SH-SY5Y (cell line): Measurements from ENCODE around the gene PAGE4.

ENCODE experiments used
- GATA2 ChIP-seq: IDR thresholded peaks from 2 replicates; pipeline ENCODE4 v1.6.1; 2011; ENCODE audit warnings: mild to moderate bottlenecking, low read depth, low read length
- GATA3 ChIP-seq: IDR thresholded peaks from 2 replicates; pipeline ENCODE4 v1.6.1; 2011; ENCODE audit warnings: low read depth, mild to moderate bottlenecking, low read length, moderate library complexity

GRCh38 chrX:49846522-49846921, 17.4 kb downstream of the PAGE4 start:
- no peak for TF ChIP-seq GATA3
- no peak for TF ChIP-seq GATA2
